ENCODE results near the gene CNTNAP2.

CNTNAP2 gene

GRCh38 chr7:147380926-147381325 lies 1264.3 kb downstream of the CNTNAP2 start:
- no peaks in the 10 kb centered on the region for H3K36me3 Mint-ChIP-seq (ENCODE audit: insufficient read depth)
- H3K27me3 Mint-ChIP-seq: no peaks in the 10 kb centered on the region
- no peak for ATAC-seq (replicated peaks)
- H3K9me3 Mint-ChIP-seq: peaks cover 0 to 9% of the 10 kb centered on the region in 2 donors
- no peak overlapping the region for H3K4me3 Mint-ChIP-seq
- no peaks in the 10 kb centered on the region for H3K4me1 Mint-ChIP-seq (ENCODE audit: low read depth in 2 of 2)
- DNase-seq: no peak
- H3K27ac Mint-ChIP-seq: no peak overlapping the region

- Mint-ChIP-seq H3K9me3 (peaks cover 9 to 27% of the 10 kb centered on the region in 2 donors), H3K36me3 (ENCODE audit: insufficient read depth) (no peaks in the 10 kb centered on the region)
- ATAC-seq (replicated peaks): no peak
Observed at GRCh38 chr7:147394329-147394728, 1277.7 kb downstream of the CNTNAP2 start.

GRCh38 chr7:147400221-147400689 lies 1283.7 kb downstream of the CNTNAP2 start:
- ATAC-seq (replicated peaks) (no peak), DNase-seq (no peak)
- Mint-ChIP-seq H3K27ac (no peak overlapping the region), H3K4me1 (ENCODE audit: low read depth in 2 of 2) (no peaks in the 10 kb centered on the region), H3K27me3 (no peaks in the 10 kb centered on the region), H3K4me3 (no peak overlapping the region), H3K36me3 (ENCODE audit: insufficient read depth) (no peaks in the 10 kb centered on the region), H3K9me3 (peaks cover 16 to 20% of the 10 kb centered on the region in 2 donors)

More at GRCh38 chr7:147394329-147394728, 1277.7 kb downstream of the CNTNAP2 start:
- Mint-ChIP-seq H3K27me3 (no peaks in the 10 kb centered on the region), H3K4me3 (no peak overlapping the region), H3K27ac (no peak overlapping the region), H3K4me1 (ENCODE audit: low read depth in 2 of 2) (no peaks in the 10 kb centered on the region)
- no peak for DNase-seq

- ATAC-seq (replicated peaks) (no peak), DNase-seq (no peak)
- Mint-ChIP-seq H3K9me3 (peaks cover 16 to 20% of the 10 kb centered on the region in 2 donors), H3K27ac (no peak overlapping the region), H3K4me1 (ENCODE audit: low read depth in 2 of 2) (no peaks in the 10 kb centered on the region), H3K36me3 (ENCODE audit: insufficient read depth) (no peaks in the 10 kb centered on the region), H3K4me3 (no peak overlapping the region), H3K27me3 (no peaks in the 10 kb centered on the region)
Observed at GRCh38 chr7:147400925-147401324, 1284.3 kb downstream of the CNTNAP2 start.

GRCh38 chr7:147405621-147406020 lies 1289.0 kb downstream of the CNTNAP2 start:
- H3K27ac Mint-ChIP-seq: no peak overlapping the region
- no peaks in the 10 kb centered on the region for H3K4me1 Mint-ChIP-seq (ENCODE audit: low read depth in 2 of 2)
- H3K27me3 Mint-ChIP-seq: no peaks in the 10 kb centered on the region
- H3K4me3 Mint-ChIP-seq: no peak overlapping the region
- no peak for DNase-seq
- peaks cover 11 to 24% of the 10 kb centered on the region in 2 donors for H3K9me3 Mint-ChIP-seq
- H3K36me3 Mint-ChIP-seq (ENCODE audit: insufficient read depth): no peaks in the 10 kb centered on the region
- ATAC-seq (replicated peaks): no peak

GRCh38 chr7:147406521-147407135 lies 1290.0 kb downstream of the CNTNAP2 start:
- Mint-ChIP-seq H3K27ac (no peak overlapping the region), H3K27me3 (no peaks in the 10 kb centered on the region), H3K9me3 (peaks cover 11 to 24% of the 10 kb centered on the region in 2 donors), H3K4me1 (ENCODE audit: low read depth in 2 of 2) (no peaks in the 10 kb centered on the region), H3K4me3 (no peak overlapping the region), H3K36me3 (ENCODE audit: insufficient read depth) (no peaks in the 10 kb centered on the region)
- DNase-seq (no peak), ATAC-seq (replicated peaks) (no peak)

- no peak for ATAC-seq (replicated peaks)
- H3K27ac Mint-ChIP-seq: no peak overlapping the region
- DNase-seq: no peak
- no peaks in the 10 kb centered on the region for H3K36me3 Mint-ChIP-seq (ENCODE audit: insufficient read depth)
- H3K9me3 Mint-ChIP-seq: peaks cover 11 to 39% of the 10 kb centered on the region in 2 donors
- no peaks in the 10 kb centered on the region for H3K27me3 Mint-ChIP-seq
- H3K4me1 Mint-ChIP-seq (ENCODE audit: low read depth in 2 of 2): no peaks in the 10 kb centered on the region
- H3K4me3 Mint-ChIP-seq: no peak overlapping the region
Observed at GRCh38 chr7:147411096-147411495, 1294.5 kb downstream of the CNTNAP2 start.

DNA sequence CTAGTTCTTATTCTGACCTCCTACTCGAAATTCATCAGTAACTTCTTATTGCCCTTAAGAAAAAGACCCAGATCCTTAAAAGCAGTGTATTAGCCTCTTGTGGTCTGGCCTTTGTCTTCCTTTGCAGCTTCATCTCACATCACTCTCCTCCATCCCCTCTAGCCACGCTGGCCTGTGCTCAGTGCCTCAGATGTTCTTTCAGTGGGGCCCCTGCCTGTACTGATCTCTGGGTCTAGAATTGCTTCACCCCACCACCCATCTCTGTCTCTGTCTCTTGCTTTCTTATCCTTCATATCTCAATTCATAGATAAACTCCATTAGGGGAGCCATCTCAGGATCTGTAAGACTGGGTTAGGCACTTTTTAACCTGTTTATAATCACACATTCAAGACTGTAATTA lies 1295.5 kb downstream of the CNTNAP2 start:
- peaks cover 11 to 39% of the 10 kb centered on the region in 2 donors for H3K9me3 Mint-ChIP-seq
- no peaks in the 10 kb centered on the region for H3K36me3 Mint-ChIP-seq (ENCODE audit: insufficient read depth)
- no peak overlapping the region for H3K4me3 Mint-ChIP-seq
- H3K27me3 Mint-ChIP-seq: no peaks in the 10 kb centered on the region
- H3K27ac Mint-ChIP-seq: no peak overlapping the region
- ATAC-seq (replicated peaks): no peak
- no peaks in the 10 kb centered on the region for H3K4me1 Mint-ChIP-seq (ENCODE audit: low read depth in 2 of 2)
- no peak for DNase-seq

- Mint-ChIP-seq H3K4me1 (ENCODE audit: low read depth in 2 of 2) (no peaks in the 10 kb centered on the region), H3K9me3 (peaks cover 10 to 36% of the 10 kb centered on the region in 2 donors), H3K4me3 (no peak overlapping the region), H3K27ac (no peak overlapping the region), H3K27me3 (no peaks in the 10 kb centered on the region), H3K36me3 (ENCODE audit: insufficient read depth) (no peaks in the 10 kb centered on the region)
- no peak for DNase-seq
- ATAC-seq (replicated peaks): no peak
Observed at GRCh38 chr7:147412782-147413556, 1296.4 kb downstream of the CNTNAP2 start.

- peaks cover 7 to 31% of the 10 kb centered on the region in 2 donors for H3K9me3 Mint-ChIP-seq
- no peak overlapping the region for H3K27ac Mint-ChIP-seq
- no peaks in the 10 kb centered on the region for H3K27me3 Mint-ChIP-seq
- ATAC-seq (replicated peaks): no peak
- no peaks in the 10 kb centered on the region for H3K36me3 Mint-ChIP-seq (ENCODE audit: insufficient read depth)
- no peak for DNase-seq
- H3K4me1 Mint-ChIP-seq (ENCODE audit: low read depth in 2 of 2): no peaks in the 10 kb centered on the region
- no peak overlapping the region for H3K4me3 Mint-ChIP-seq
Observed at GRCh38 chr7:147413557-147413870, 1296.9 kb downstream of the CNTNAP2 start.

DNA sequence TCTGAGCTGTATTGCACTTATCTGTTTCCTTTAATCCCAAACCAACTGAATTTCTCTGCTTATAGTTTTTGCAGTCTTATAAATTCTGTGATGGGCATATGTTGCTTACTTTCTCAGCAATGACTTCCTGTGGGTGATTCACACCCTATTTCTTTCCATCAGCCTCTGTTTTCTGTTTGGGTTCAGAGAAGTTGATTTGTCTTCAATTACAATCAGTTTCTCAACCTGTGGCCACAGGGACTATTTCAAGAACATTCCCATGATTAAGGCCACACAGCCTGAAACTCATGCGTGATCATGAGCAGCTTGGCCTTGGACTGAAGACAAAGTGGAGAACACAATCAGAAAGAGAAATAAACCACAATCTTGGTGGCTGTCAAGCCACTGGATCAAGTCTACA lies 1299.4 kb downstream of the CNTNAP2 start:
- H3K9me3 Mint-ChIP-seq: peaks cover 7 to 24% of the 10 kb centered on the region in 2 donors
- DNase-seq (no peak), ATAC-seq (replicated peaks) (no peak)
- H3K4me3 Mint-ChIP-seq: no peak overlapping the region
- H3K27me3 Mint-ChIP-seq: no peaks in the 10 kb centered on the region
- H3K4me1 Mint-ChIP-seq (ENCODE audit: low read depth in 2 of 2): no peaks in the 10 kb centered on the region
- H3K27ac Mint-ChIP-seq: no peak overlapping the region
- no peaks in the 10 kb centered on the region for H3K36me3 Mint-ChIP-seq (ENCODE audit: insufficient read depth)

DNA sequence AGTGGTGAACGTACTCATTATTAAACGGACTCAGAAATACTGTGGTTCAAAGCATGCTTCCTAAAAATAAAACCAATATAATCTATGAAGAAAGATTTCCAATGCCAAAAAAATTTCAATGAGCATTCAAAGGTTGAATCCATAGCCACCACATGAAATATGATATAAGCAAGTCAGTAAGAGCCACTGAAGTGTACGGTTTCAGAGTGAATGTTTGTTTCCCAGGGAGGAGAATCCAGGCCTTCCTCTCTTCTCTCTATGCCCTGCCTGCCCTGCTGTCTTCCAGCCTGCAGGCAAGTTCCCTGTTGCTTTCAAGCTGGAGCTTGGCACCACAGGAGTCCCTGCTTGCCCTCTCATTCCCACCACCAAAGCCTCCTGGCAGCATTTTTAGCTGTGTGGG lies 1302.4 kb downstream of the CNTNAP2 start:
- ATAC-seq (replicated peaks): no peak
- no peaks in the 10 kb centered on the region for H3K27me3 Mint-ChIP-seq
- H3K4me1 Mint-ChIP-seq (ENCODE audit: low read depth in 2 of 2): no peaks in the 10 kb centered on the region
- no peak overlapping the region for H3K27ac Mint-ChIP-seq
- H3K36me3 Mint-ChIP-seq (ENCODE audit: insufficient read depth): no peaks in the 10 kb centered on the region
- no peak for DNase-seq
- H3K9me3 Mint-ChIP-seq: peaks cover 0 to 9% of the 10 kb centered on the region in 2 donors
- no peak overlapping the region for H3K4me3 Mint-ChIP-seq

GRCh38 chr7:147423875-147424274 lies 1307.3 kb downstream of the CNTNAP2 start:
- no peak overlapping the region for H3K4me3 Mint-ChIP-seq
- ATAC-seq (replicated peaks) (no peak), DNase-seq (no peak)
- H3K27me3 Mint-ChIP-seq: no peaks in the 10 kb centered on the region
- H3K4me1 Mint-ChIP-seq (ENCODE audit: low read depth in 2 of 2): no peaks in the 10 kb centered on the region
- no peak overlapping the region for H3K27ac Mint-ChIP-seq
- no peaks in the 10 kb centered on the region for H3K36me3 Mint-ChIP-seq (ENCODE audit: insufficient read depth)
- H3K9me3 Mint-ChIP-seq: peaks cover 0 to 4% of the 10 kb centered on the region in 2 donors

DNA sequence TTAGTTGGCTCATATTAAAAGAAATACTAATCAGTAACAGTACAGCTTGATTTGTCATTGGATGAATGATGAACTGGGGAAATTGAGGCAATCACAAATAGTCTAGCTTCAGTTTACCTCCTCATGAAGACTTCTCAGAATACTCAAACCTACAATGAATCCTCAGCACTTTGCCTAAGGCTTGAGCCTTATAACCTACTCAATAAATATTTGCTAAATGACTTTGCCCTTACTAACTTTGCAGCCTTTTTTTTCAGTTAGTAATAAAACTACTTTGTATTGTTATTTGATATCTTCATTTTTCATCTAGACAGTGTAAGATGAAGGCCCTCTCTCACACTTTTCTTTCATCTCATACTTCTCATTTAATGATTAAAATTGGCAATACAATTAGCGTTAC lies 1311.5 kb downstream of the CNTNAP2 start:
- Mint-ChIP-seq H3K4me3 (no peak overlapping the region), H3K27ac (no peak overlapping the region), H3K27me3 (no peaks in the 10 kb centered on the region), H3K36me3 (ENCODE audit: insufficient read depth) (no peaks in the 10 kb centered on the region), H3K9me3 (peaks cover 0 to 13% of the 10 kb centered on the region in 2 donors), H3K4me1 (ENCODE audit: low read depth in 2 of 2) (no peaks in the 10 kb centered on the region)
- DNase-seq (no peak), ATAC-seq (replicated peaks) (no peak)

All from effector memory CD8-positive, alpha-beta T cell (primary cell).